Activated CD8-positive, alpha-beta T cell treated with anti-CD3 and anti-CD28 coated beads for 36 hours (primary cell): ENCODE measurements around the gene TEX48. TPM values are rescaled to one million over a fixed set of nuclear protein-coding genes. Genes with fewer than 3 reads are reported as not detected.

Source experiments
- ATAC-seq: fragments of 200-7000 bp; cut with Tn5 transposase; one replicate; pipeline ENCODE4 v1.10.0; 2021; ENCODE audit warnings: mild to moderate bottlenecking, moderate library complexity
- CTCF ChIA-PET: fragments of 350-600 bp; sonication (Branson Sonifier 250); formaldehyde crosslinking; loops from one replicate; lab custom pipeline; 2021; ENCODE audit warnings: antibody characterized with exemption; lab: Charles Lee
- POLR2A ChIA-PET: fragments of 350-600 bp; sonication (Branson Sonifier 250); formaldehyde crosslinking; loops from one replicate; lab custom pipeline; 2021; ENCODE audit warnings: antibody characterized with exemption; lab: Charles Lee
- DNase-seq: peaks from one replicate; pipeline ENCODE4 v3.0.0-alpha.2; 2020
- H3K27ac Mint-ChIP-seq: one replicate; pipeline ENCODE4 v1.8.0; 2021; ENCODE audit warnings: mild to moderate bottlenecking, mixed read lengths
- H3K27me3 Mint-ChIP-seq: one replicate; pipeline ENCODE4 v1.8.0; 2021; ENCODE audit warnings: mixed read lengths
- H3K36me3 Mint-ChIP-seq: one replicate; pipeline ENCODE4 v1.8.0; 2021; ENCODE audit warnings: low read depth, mixed read lengths
- H3K4me1 Mint-ChIP-seq: one replicate; pipeline ENCODE4 v1.8.0; 2021; ENCODE audit warnings: low read depth, mixed read lengths
- H3K4me3 Mint-ChIP-seq: one replicate; pipeline ENCODE4 v1.8.0; 2021; ENCODE audit warnings: mild to moderate bottlenecking, moderate library complexity, mixed read lengths
- H3K9me3 Mint-ChIP-seq: one replicate; pipeline ENCODE4 v1.8.0; 2021; ENCODE audit warnings: mixed read lengths
- CTCF ChIP-seq: fragments of 200-600 bp; IDR thresholded peaks from one replicate; pipeline ENCODE4 v1.8.0; 2022; ENCODE audit warnings: antibody characterized with exemption, mild to moderate bottlenecking
- intact Hi-C: fragments of 100-400 bp; cut with micrococcal nuclease; formaldehyde crosslinking; loops from one replicate; pipeline ENCODE4 v1.10.0; 2022
- total RNA-seq, 2 experiments: library from RNA; stranded (reverse); gene quantifications; one replicate each; pipeline ENCODE4 v1.2.3, GENCODE V29; 2021

TEX48 gene
- total RNA-seq, 2 experiments from 2014 or later, result 0.65 TPM; not detected in 1

GRCh38 chr9:114685951-114686350 lies 4.0 kb upstream of the TEX48 start:
- ATAC-seq, result no peak
- Mint-ChIP-seq H3K4me1 (peaks cover 75% of the 10 kb centered on the region), H3K36me3 (peaks cover 31% of the 10 kb centered on the region), H3K4me3 (peak overlapping the region; percentile 16), H3K27ac (peak overlapping the region; percentile 75), H3K27me3 (no peaks in the 10 kb centered on the region), H3K9me3 (peaks cover 13% of the 10 kb centered on the region)
- intact Hi-C loops, result no loop called here
- POLR2A ChIA-PET, result interaction anchor here (1.3 to 1.8 kb wide), 2 partner anchors 13 to 44 kb away, joined by 4 read pairs; no protein-coding TSS in a partner anchor
- DNase-seq, result no peak
- CTCF ChIA-PET, result interaction anchor here (0.8 to 1.4 kb wide), 5 partner anchors 21 to 328 kb away, joined by 3 to 5 read pairs (median 4); no protein-coding TSS in a partner anchor
- TF ChIP-seq CTCF, result no peak

- Mint-ChIP-seq H3K27ac (peak overlapping the region; percentile 63), H3K4me3 (no peak overlapping the region), H3K27me3 (peaks cover 2% of the 10 kb centered on the region), H3K9me3 (peaks cover 13% of the 10 kb centered on the region), H3K36me3 (peaks cover 29% of the 10 kb centered on the region), H3K4me1 (peaks cover 70% of the 10 kb centered on the region)
- CTCF ChIA-PET, result interaction anchor here (1.0 to 7.7 kb wide), 7 partner anchors 8 to 334 kb away, joined by 3 to 188 read pairs (median 43); no protein-coding TSS in a partner anchor
- DNase-seq (peak; percentile 61), ATAC-seq (no peak)
- POLR2A ChIA-PET, result no interaction called here
- intact Hi-C loops, result no loop called here
- no peak for TF ChIP-seq CTCF
Measured at GRCh38 chr9:114684036-114684435, 2.0 kb upstream of the TEX48 start.

- ChIA-PET CTCF (interaction anchor here (0.6 to 7.7 kb wide), 26 partner anchors 10 to 348 kb away, joined by 3 to 188 read pairs (median 12); partner anchors contain the start of gene TNFSF8), POLR2A (interaction anchor here (0.6 to 2.8 kb wide), 10 partner anchors 9 to 345 kb away, joined by 3 to 23 read pairs (median 3); no protein-coding TSS in a partner anchor)
- peaks cover 9% of the 10 kb centered on the region for H3K9me3 Mint-ChIP-seq
- ATAC-seq, result no peak
- no peak overlapping the region for H3K27ac Mint-ChIP-seq
- H3K27me3 Mint-ChIP-seq, result peaks cover 2% of the 10 kb centered on the region
- intact Hi-C loops, result loop anchor here (2.0 kb wide), 1 partner anchor 56 kb away; no protein-coding TSS in a partner anchor
- TF ChIP-seq CTCF, result no peak
- H3K4me3 Mint-ChIP-seq, result no peak overlapping the region
- no peak for DNase-seq
- peaks cover 17% of the 10 kb centered on the region for H3K36me3 Mint-ChIP-seq
- H3K4me1 Mint-ChIP-seq, result peaks cover 71% of the 10 kb centered on the region
Measured at GRCh38 chr9:114682846-114683245, 854 bp upstream of the TEX48 start.

GRCh38 chr9:114680259-114681001 lies 1.6 kb downstream of the TEX48 start:
- ChIA-PET CTCF (interaction anchor here (0.7 to 7.7 kb wide), 68 partner anchors 8 to 844 kb away, joined by 3 to 188 read pairs (median 6); partner anchors contain the start of genes TEX53 and TNFSF8), POLR2A (interaction anchor here (0.9 to 2.8 kb wide), 6 partner anchors 10 to 328 kb away, joined by 3 to 23 read pairs (median 4); no protein-coding TSS in a partner anchor)
- peaks cover 7% of the 10 kb centered on the region for H3K36me3 Mint-ChIP-seq

More at GRCh38 chr9:114680259-114681001, 1.6 kb downstream of the TEX48 start:
- no peak for TF ChIP-seq CTCF
- DNase-seq (no peak), ATAC-seq (no peak)
- Mint-ChIP-seq H3K27ac (no peak overlapping the region), H3K9me3 (peaks cover 7% of the 10 kb centered on the region), H3K4me3 (no peak overlapping the region), H3K27me3 (peaks cover 11% of the 10 kb centered on the region), H3K4me1 (peaks cover 61% of the 10 kb centered on the region)
- intact Hi-C loops, result loop anchor here (1.0 kb wide), 2 partner anchors 227 to 334 kb away; no protein-coding TSS in a partner anchor
